Activated CD8-positive, alpha-beta T cell treated with anti-CD3 and anti-CD28 coated beads, Interleukin-2, amount 10 ng/mL, durations not matched to agents 7 days and 5 days (primary cell): ENCODE results near the gene STRBP. TPM values are rescaled to one million over a fixed set of nuclear protein-coding genes. Genes with fewer than 3 reads are reported as not detected.
"Not testable (repeated sequence)": the region's sequence is repeated elsewhere in the genome, so short reads cannot be mapped to it uniquely, and the experiment has no call there.

Experiments
- ATAC-seq: fragments of 150-1000 bp; cut with Tn5 transposase; one replicate; pipeline ENCODE4 v1.10.0; 2021; ENCODE audit warnings: moderate library complexity
- CTCF ChIA-PET: fragments of 350-600 bp; sonication (Branson Sonifier 250); formaldehyde crosslinking; loops from one replicate; lab custom pipeline; 2021; ENCODE audit warnings: antibody characterized with exemption; lab: Charles Lee
- POLR2A ChIA-PET: fragments of 350-600 bp; sonication (Branson Sonifier 250); formaldehyde crosslinking; loops from one replicate; lab custom pipeline; 2021; ENCODE audit warnings: antibody characterized with exemption; lab: Charles Lee
- DNase-seq: peaks from one replicate; pipeline ENCODE4 v3.0.0-alpha.2; 2020
- H3K27ac Mint-ChIP-seq: one replicate; pipeline ENCODE4 v1.8.0; 2021; ENCODE audit warnings: mild to moderate bottlenecking, mixed read lengths
- H3K27me3 Mint-ChIP-seq: one replicate; pipeline ENCODE4 v1.8.0; 2021; ENCODE audit warnings: low read depth, mixed read lengths
- H3K36me3 Mint-ChIP-seq: one replicate; pipeline ENCODE4 v1.8.0; 2021; ENCODE audit warnings: low read depth, mixed read lengths
- H3K4me1 Mint-ChIP-seq: one replicate; pipeline ENCODE4 v1.8.0; 2021; ENCODE audit warnings: low read depth, mixed read lengths
- H3K4me3 Mint-ChIP-seq: one replicate; pipeline ENCODE4 v1.8.0; 2021; ENCODE audit warnings: mild to moderate bottlenecking, mixed read lengths
- H3K9me3 Mint-ChIP-seq: one replicate; pipeline ENCODE4 v1.8.0; 2022; ENCODE audit warnings: mixed read lengths; ENCODE audit not compliant: insufficient read depth
- total RNA-seq, 2 experiments: library from RNA; stranded (reverse); gene quantifications; one replicate each; pipeline ENCODE4 v1.2.3, GENCODE V29; 2021

The STRBP gene
- total RNA-seq, 2 experiments from 2014 or later: 26.1 to 26.5 TPM

DNA sequence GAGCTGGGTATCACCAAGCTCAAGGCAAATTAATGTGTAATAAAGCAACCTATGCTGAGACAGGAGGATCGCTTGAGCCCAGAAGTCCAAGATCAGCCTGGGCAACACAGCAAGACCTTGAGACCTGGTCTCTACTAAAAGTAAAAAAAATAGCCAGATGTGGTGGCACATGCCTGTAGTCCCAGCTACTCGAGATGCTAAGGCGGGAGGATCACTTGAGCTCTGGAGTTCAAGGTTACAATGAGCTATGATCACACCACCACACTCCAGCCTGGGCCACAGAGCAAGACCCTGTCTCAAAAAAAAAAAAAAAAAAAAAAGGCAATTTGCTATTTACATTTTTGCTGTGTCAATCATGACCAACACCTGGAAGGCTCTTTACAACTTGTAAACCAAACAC, 5.2 kb downstream of the STRBP start:
- POLR2A ChIA-PET: interaction anchor here (1.2 kb wide), 1 partner anchor 323 kb away, joined by 3 read pairs; the partner anchor contains the start of gene RABGAP1
- CTCF ChIA-PET: interaction anchor here (2.1 kb wide), 1 partner anchor 14 kb away, joined by 5 read pairs; no protein-coding TSS in a partner anchor
- no peaks in the 10 kb centered on the region for H3K9me3 Mint-ChIP-seq
- ATAC-seq (no peak), DNase-seq (no peak)
- H3K27me3 Mint-ChIP-seq: peaks cover 3% of the 10 kb centered on the region
- no peaks in the 10 kb centered on the region for H3K36me3 Mint-ChIP-seq
- peaks cover 25% of the 10 kb centered on the region for H3K4me1 Mint-ChIP-seq
- H3K27ac Mint-ChIP-seq: no peak overlapping the region
- no peak overlapping the region for H3K4me3 Mint-ChIP-seq

DNA sequence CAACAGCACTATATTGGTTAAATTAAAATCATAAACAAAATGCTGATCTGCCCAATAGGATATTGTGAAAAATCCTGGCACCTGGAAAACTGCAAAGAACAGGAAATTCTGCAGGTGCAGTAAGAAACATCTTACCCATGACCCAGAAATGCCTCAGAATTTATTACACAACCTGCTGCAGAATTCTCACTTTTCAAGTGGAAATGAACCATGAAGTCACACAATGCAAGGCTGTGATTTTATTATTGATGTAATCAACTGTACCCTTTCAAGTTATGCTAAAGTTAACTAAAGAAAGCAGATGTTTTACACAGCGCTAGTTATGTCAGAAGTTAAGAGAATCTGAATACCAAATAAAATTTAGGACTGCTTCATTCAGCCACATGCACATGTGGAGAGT, 6.0 kb downstream of the STRBP start:
- Mint-ChIP-seq H3K27ac (no peak overlapping the region), H3K4me3 (no peak overlapping the region), H3K36me3 (no peaks in the 10 kb centered on the region), H3K9me3 (no peaks in the 10 kb centered on the region), H3K27me3 (peaks cover 3% of the 10 kb centered on the region), H3K4me1 (peaks cover 23% of the 10 kb centered on the region)
- ChIA-PET CTCF (no interaction called here), POLR2A (interaction anchor here (1.2 kb wide), 1 partner anchor 322 kb away, joined by 3 read pairs; the partner anchor contains the start of gene RABGAP1)
- DNase-seq (no peak), ATAC-seq (no peak)

GRCh38 chr9:123261006-123261677, 7.2 kb downstream of the STRBP start:
- ChIA-PET CTCF (interaction anchor here (1.1 to 2.8 kb wide), 4 partner anchors 36 to 181 kb away, joined by 3 to 9 read pairs (median 3); no protein-coding TSS in a partner anchor), POLR2A (no interaction called here)
- H3K9me3 Mint-ChIP-seq: no peaks in the 10 kb centered on the region
- H3K27ac Mint-ChIP-seq: no peak overlapping the region
- peaks cover 11% of the 10 kb centered on the region for H3K4me1 Mint-ChIP-seq
- no peak overlapping the region for H3K4me3 Mint-ChIP-seq
- H3K27me3 Mint-ChIP-seq: no peaks in the 10 kb centered on the region
- DNase-seq (no peak), ATAC-seq (no peak)
- no peaks in the 10 kb centered on the region for H3K36me3 Mint-ChIP-seq

GRCh38 chr9:123260340-123260739, 8.0 kb downstream of the STRBP start:
- Mint-ChIP-seq H3K4me3 (no peak overlapping the region), H3K27ac (no peak overlapping the region), H3K9me3 (no peaks in the 10 kb centered on the region), H3K27me3 (no peaks in the 10 kb centered on the region), H3K4me1 (peaks cover 8% of the 10 kb centered on the region), H3K36me3 (no peaks in the 10 kb centered on the region)
- ChIA-PET CTCF (interaction anchor here (1.4 to 2.8 kb wide), 2 partner anchors 89 to 94 kb away, joined by 3 to 9 read pairs; no protein-coding TSS in a partner anchor), POLR2A (interaction anchor here (1.0 kb wide), 1 partner anchor 65 kb away, joined by 3 read pairs; no protein-coding TSS in a partner anchor)
- DNase-seq: no peak
- ATAC-seq: no peak

- Mint-ChIP-seq H3K9me3 (no peaks in the 10 kb centered on the region), H3K27ac (no peak overlapping the region), H3K36me3 (no peaks in the 10 kb centered on the region), H3K4me1 (peaks cover 7% of the 10 kb centered on the region), H3K27me3 (no peaks in the 10 kb centered on the region), H3K4me3 (no peak overlapping the region)
- ATAC-seq (no peak), DNase-seq (no peak)
- POLR2A ChIA-PET: no interaction called here
- CTCF ChIA-PET: no interaction called here
Measured at GRCh38 chr9:123257276-123257675, 11.1 kb downstream of the STRBP start.

- peaks cover 17% of the 10 kb centered on the region for H3K4me1 Mint-ChIP-seq
- ChIA-PET CTCF (no interaction called here), POLR2A (no interaction called here)
Measured at GRCh38 chr9:123255718-123256117, 12.7 kb downstream of the STRBP start.

GRCh38 chr9:123253204-123253603, 15.2 kb downstream of the STRBP start:
- H3K36me3 Mint-ChIP-seq: no peaks in the 10 kb centered on the region
- H3K27ac Mint-ChIP-seq: no peak overlapping the region
- CTCF ChIA-PET: no interaction called here
- no peaks in the 10 kb centered on the region for H3K27me3 Mint-ChIP-seq
- no peak for ATAC-seq
- DNase-seq: no peak
- POLR2A ChIA-PET: no interaction called here
- H3K4me1 Mint-ChIP-seq: peaks cover 10% of the 10 kb centered on the region
- no peaks in the 10 kb centered on the region for H3K9me3 Mint-ChIP-seq
- no peak overlapping the region for H3K4me3 Mint-ChIP-seq

More at GRCh38 chr9:123255718-123256117, 12.7 kb downstream of the STRBP start:
- Mint-ChIP-seq H3K4me3 (no peak overlapping the region), H3K36me3 (no peaks in the 10 kb centered on the region), H3K9me3 (no peaks in the 10 kb centered on the region), H3K27ac (no peak overlapping the region), H3K27me3 (no peaks in the 10 kb centered on the region)
- DNase-seq: no peak
- ATAC-seq: no peak

- DNase-seq (no peak), ATAC-seq (no peak)
- ChIA-PET POLR2A (no interaction called here), CTCF (interaction anchor here (0.7 to 1.2 kb wide), 2 partner anchors 98 to 149 kb away, joined by 3 to 4 read pairs; no protein-coding TSS in a partner anchor)
- H3K36me3 Mint-ChIP-seq: no peaks in the 10 kb centered on the region
- no peak overlapping the region for H3K4me3 Mint-ChIP-seq
- H3K27me3 Mint-ChIP-seq: no peaks in the 10 kb centered on the region
- H3K9me3 Mint-ChIP-seq: no peaks in the 10 kb centered on the region
- H3K4me1 Mint-ChIP-seq: peaks cover 10% of the 10 kb centered on the region
- no peak overlapping the region for H3K27ac Mint-ChIP-seq
Measured at GRCh38 chr9:123251741-123252140, 16.6 kb downstream of the STRBP start.

GRCh38 chr9:123251324-123251723, 17.1 kb downstream of the STRBP start:
- Mint-ChIP-seq H3K4me3 (no peak overlapping the region), H3K4me1 (peaks cover 13% of the 10 kb centered on the region), H3K9me3 (no peaks in the 10 kb centered on the region), H3K36me3 (no peaks in the 10 kb centered on the region), H3K27me3 (no peaks in the 10 kb centered on the region), H3K27ac (no peak overlapping the region)
- ChIA-PET POLR2A (no interaction called here), CTCF (interaction anchor here (1.2 to 2.1 kb wide), 2 partner anchors 14 to 98 kb away, joined by 4 to 5 read pairs; no protein-coding TSS in a partner anchor)
- DNase-seq (no peak), ATAC-seq (no peak)

DNA sequence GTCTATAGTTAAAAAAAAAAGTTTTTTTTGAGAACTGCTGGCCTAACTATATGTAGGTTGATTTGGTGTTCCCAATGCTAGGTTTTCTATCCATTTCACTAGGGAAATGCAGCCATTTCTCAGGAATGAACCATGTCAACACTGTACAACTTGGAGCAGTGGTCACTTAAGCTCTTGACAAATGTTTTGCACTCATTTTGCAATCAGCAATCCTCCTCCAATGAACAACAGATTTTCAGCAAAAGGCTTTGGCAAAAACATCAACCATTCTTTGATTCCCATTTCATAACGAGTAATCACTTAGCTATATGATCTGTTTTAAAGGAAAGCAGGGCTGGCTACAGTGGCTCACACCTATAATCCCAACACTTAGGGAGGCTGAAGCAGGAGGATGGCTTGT, 17.9 kb downstream of the STRBP start:
- no peak overlapping the region for H3K27ac Mint-ChIP-seq

GRCh38 chr9:123249162-123249561, 19.2 kb downstream of the STRBP start:
- not testable (repeated sequence) for ATAC-seq, H3K27ac Mint-ChIP-seq, DNase-seq, H3K4me3 Mint-ChIP-seq, H3K9me3 Mint-ChIP-seq, H3K36me3 Mint-ChIP-seq, H3K27me3 Mint-ChIP-seq
- H3K4me1 Mint-ChIP-seq: peaks cover 18% of the 10 kb centered on the region
- ChIA-PET CTCF (interaction anchor here (2.1 kb wide), 1 partner anchor 15 kb away, joined by 5 read pairs; no protein-coding TSS in a partner anchor), POLR2A (interaction anchor here (0.5 kb wide), 1 partner anchor 117 kb away, joined by 3 read pairs; no protein-coding TSS in a partner anchor)

More for the DNA sequence above, 17.9 kb downstream of the STRBP start:
- Mint-ChIP-seq H3K27me3 (no peaks in the 10 kb centered on the region), H3K4me1 (peaks cover 18% of the 10 kb centered on the region), H3K9me3 (no peaks in the 10 kb centered on the region), H3K4me3 (no peak overlapping the region), H3K36me3 (no peaks in the 10 kb centered on the region)
- ATAC-seq: no peak
- no peak for DNase-seq
- POLR2A ChIA-PET: no interaction called here
- CTCF ChIA-PET: interaction anchor here (2.1 kb wide), 1 partner anchor 15 kb away, joined by 5 read pairs; no protein-coding TSS in a partner anchor

DNA sequence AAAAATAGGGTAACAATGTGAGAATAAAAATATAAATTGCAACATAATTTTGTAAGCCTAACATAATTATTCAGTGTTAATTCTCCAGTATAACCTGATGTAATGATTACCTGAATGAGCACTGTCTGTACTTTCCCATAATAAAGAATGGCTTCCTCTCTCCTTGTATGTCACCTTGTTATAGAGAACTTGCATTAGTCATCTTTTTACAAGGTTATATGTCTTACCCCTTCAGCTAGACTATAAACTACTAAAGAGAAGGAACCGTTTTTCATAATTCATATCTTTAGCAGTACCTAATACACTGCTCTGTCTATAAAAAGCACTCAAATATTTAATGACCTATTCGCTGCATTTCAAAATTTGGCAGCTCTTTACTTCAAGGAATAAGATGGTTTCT, 19.8 kb downstream of the STRBP start:
- peaks cover 18% of the 10 kb centered on the region for H3K4me1 Mint-ChIP-seq
- H3K36me3 Mint-ChIP-seq: no peaks in the 10 kb centered on the region
- POLR2A ChIA-PET: interaction anchor here (0.5 kb wide), 1 partner anchor 117 kb away, joined by 3 read pairs; no protein-coding TSS in a partner anchor

More for the DNA sequence above, 19.8 kb downstream of the STRBP start:
- CTCF ChIA-PET: interaction anchor here (0.9 to 2.1 kb wide), 2 partner anchors 15 to 156 kb away, joined by 3 to 5 read pairs; no protein-coding TSS in a partner anchor
- no peak overlapping the region for H3K4me3 Mint-ChIP-seq
- no peak for DNase-seq
- H3K27me3 Mint-ChIP-seq: no peaks in the 10 kb centered on the region
- no peak for ATAC-seq
- H3K9me3 Mint-ChIP-seq: peaks cover 4% of the 10 kb centered on the region
- H3K27ac Mint-ChIP-seq: no peak overlapping the region
